ENCODE measurements around the gene GAS7. TPM values are rescaled to one million over a fixed set of nuclear protein-coding genes. Genes with fewer than 3 reads are reported as not detected.

GAS7 gene
- total RNA-seq, 1 experiment from 2014 or later, result 12.3 TPM

DNA sequence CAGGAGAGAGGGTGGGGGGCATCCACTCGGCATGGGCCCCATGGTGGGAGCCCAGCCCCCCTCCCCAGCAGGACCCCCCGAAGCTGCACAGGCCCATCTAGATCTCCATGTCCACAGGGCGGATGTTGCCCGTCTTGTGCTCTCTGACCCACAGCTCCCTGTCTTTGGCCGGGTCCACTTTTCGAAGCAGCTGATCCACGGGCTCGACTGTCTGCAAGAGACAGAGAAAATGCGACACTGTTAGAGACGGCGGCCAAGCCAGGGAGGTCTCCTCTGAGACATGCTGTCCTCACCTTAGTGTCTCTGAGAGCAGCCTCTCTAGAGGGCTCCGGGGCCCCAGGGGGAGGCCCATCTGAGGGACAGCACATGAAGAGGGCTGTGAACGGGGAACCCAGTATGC is 281.3 kb downstream of the GAS7 start (continued):
- TF ChIP-seq, protein P1, sequence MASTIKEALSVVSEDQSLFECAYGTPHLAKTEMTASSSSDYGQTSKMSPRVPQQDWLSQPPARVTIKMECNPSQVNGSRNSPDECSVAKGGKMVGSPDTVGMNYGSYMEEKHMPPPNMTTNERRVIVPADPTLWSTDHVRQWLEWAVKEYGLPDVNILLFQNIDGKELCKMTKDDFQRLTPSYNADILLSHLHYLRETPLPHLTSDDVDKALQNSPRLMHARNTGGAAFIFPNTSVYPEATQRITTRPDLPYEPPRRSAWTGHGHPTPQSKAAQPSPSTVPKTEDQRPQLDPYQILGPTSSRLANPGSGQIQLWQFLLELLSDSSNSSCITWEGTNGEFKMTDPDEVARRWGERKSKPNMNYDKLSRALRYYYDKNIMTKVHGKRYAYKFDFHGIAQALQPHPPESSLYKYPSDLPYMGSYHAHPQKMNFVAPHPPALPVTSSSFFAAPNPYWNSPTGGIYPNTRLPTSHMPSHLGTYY (CRISPR knock-in tag; IDR thresholded peaks at IDR 0.05), result no peak

DNA sequence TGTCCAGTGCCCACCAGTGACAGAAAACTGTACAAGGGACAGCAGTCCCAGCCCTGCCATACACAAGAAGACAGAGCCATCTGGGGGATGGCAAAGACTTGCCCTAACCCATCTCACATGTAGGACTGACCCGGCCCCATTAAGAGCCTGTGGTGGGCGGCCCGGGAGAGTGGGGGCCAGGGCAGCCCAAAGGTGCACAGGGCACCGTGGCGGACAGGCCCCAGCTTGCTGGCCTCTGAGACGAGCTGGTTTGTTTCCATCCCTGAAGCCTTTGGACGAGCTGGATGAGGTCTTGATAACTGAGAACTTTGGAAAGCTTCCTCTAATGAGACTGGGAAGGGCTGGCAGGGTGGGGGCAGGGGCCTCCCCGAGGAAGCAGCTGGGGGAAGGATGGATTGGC is 282.3 kb downstream of the GAS7 start:
- no peaks in the 10 kb centered on the region for H3K9me3 Mint-ChIP-seq
- H3K36me3 Mint-ChIP-seq, result no peaks in the 10 kb centered on the region
- DNase-seq (ENCODE audit: low spot score), result no peak
- POLR2A ChIA-PET, result no interaction called here
- no peak overlapping the region for H3K27ac Mint-ChIP-seq
- no peak for ATAC-seq
- TF ChIP-seq, protein P2, sequence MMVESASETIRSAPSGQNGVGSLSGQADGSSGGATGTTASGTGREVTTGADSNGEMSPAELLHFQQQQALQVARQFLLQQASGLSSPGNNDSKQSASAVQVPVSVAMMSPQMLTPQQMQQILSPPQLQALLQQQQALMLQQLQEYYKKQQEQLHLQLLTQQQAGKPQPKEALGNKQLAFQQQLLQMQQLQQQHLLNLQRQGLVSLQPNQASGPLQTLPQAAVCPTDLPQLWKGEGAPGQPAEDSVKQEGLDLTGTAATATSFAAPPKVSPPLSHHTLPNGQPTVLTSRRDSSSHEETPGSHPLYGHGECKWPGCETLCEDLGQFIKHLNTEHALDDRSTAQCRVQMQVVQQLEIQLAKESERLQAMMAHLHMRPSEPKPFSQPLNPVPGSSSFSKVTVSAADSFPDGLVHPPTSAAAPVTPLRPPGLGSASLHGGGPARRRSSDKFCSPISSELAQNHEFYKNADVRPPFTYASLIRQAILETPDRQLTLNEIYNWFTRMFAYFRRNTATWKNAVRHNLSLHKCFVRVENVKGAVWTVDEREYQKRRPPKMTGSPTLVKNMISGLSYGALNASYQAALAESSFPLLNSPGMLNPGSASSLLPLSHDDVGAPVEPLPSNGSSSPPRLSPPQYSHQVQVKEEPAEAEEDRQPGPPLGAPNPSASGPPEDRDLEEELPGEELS (CRISPR knock-in tag; IDR thresholded peaks at IDR 0.05), result no peak
- TF ChIP-seq RORB (CRISPR knock-in tag; IDR thresholded peaks at IDR 0.05) (no peak), NFE2L1 (CRISPR knock-in tag; IDR thresholded peaks at IDR 0.05) (no peak), FOXK1 (CRISPR knock-in tag; IDR thresholded peaks at IDR 0.05) (no peak), TEAD1 (CRISPR knock-in tag; IDR thresholded peaks at IDR 0.05) (no peak), GRHL2 (CRISPR knock-in tag; IDR thresholded peaks at IDR 0.05; ENCODE audit: insufficient replicate concordance, severe bottlenecking) (no peak), ZNF671 (CRISPR knock-in tag; IDR thresholded peaks at IDR 0.05) (no peak), TEAD4 (CRISPR knock-in tag; IDR thresholded peaks at IDR 0.05) (no peak), ZNF396 (CRISPR knock-in tag; IDR thresholded peaks at IDR 0.05; ENCODE audit: borderline replicate concordance) (no peak), TCF7 (CRISPR knock-in tag; IDR thresholded peaks at IDR 0.05; ENCODE audit: low read depth) (no peak), MYBL2 (CRISPR knock-in tag; IDR thresholded peaks at IDR 0.05) (no peak), EMX1 (CRISPR knock-in tag; IDR thresholded peaks at IDR 0.05) (no peak), ZNF317 (CRISPR knock-in tag; IDR thresholded peaks at IDR 0.05; ENCODE audit: borderline replicate concordance, low read depth) (no peak), ZNF138 (CRISPR knock-in tag; conservative IDR thresholded peaks at IDR 0.05) (no peak)
- TF ChIP-seq, protein P3, sequence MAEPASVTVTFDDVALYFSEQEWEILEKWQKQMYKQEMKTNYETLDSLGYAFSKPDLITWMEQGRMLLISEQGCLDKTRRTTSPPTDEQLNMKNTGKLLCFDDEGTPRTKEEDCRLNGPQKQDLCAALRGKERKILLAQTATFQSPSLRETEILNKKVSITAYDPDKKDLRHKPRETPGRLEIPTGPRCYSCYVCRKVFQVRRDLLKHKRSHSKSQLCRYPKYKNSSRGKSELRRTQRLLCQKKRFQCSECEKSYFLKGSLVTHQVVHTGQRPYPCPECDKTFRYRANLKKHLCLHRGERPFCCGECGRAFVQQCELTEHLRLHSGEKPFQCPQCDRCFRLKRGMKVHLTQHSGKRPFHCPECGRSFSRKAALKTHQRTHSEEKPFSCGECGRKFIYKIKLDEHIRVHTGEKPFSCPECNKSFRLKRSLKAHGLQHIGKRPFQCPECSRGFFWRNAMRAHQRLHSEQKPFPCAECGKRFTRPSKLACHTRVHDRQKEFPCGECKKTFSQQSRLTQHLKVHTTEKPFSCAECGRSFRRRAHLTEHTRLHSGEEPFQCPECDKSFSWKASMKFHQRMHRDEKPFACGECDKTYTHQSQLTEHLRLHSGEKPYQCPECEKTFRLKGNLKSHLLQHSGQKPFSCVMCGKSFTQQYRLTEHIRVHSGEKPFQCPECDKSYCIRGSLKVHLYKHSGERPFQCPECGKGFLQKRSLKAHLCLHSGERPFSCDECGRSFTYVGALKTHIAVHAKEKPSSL (CRISPR knock-in tag; conservative IDR thresholded peaks at IDR 0.05), result no peak
- TF ChIP-seq, protein P4, sequence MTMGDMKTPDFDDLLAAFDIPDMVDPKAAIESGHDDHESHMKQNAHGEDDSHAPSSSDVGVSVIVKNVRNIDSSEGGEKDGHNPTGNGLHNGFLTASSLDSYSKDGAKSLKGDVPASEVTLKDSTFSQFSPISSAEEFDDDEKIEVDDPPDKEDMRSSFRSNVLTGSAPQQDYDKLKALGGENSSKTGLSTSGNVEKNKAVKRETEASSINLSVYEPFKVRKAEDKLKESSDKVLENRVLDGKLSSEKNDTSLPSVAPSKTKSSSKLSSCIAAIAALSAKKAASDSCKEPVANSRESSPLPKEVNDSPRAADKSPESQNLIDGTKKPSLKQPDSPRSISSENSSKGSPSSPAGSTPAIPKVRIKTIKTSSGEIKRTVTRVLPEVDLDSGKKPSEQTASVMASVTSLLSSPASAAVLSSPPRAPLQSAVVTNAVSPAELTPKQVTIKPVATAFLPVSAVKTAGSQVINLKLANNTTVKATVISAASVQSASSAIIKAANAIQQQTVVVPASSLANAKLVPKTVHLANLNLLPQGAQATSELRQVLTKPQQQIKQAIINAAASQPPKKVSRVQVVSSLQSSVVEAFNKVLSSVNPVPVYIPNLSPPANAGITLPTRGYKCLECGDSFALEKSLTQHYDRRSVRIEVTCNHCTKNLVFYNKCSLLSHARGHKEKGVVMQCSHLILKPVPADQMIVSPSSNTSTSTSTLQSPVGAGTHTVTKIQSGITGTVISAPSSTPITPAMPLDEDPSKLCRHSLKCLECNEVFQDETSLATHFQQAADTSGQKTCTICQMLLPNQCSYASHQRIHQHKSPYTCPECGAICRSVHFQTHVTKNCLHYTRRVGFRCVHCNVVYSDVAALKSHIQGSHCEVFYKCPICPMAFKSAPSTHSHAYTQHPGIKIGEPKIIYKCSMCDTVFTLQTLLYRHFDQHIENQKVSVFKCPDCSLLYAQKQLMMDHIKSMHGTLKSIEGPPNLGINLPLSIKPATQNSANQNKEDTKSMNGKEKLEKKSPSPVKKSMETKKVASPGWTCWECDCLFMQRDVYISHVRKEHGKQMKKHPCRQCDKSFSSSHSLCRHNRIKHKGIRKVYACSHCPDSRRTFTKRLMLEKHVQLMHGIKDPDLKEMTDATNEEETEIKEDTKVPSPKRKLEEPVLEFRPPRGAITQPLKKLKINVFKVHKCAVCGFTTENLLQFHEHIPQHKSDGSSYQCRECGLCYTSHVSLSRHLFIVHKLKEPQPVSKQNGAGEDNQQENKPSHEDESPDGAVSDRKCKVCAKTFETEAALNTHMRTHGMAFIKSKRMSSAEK (CRISPR knock-in tag; IDR thresholded peaks at IDR 0.05; ENCODE audit: borderline replicate concordance), result no peak
- TF ChIP-seq, protein P5, sequence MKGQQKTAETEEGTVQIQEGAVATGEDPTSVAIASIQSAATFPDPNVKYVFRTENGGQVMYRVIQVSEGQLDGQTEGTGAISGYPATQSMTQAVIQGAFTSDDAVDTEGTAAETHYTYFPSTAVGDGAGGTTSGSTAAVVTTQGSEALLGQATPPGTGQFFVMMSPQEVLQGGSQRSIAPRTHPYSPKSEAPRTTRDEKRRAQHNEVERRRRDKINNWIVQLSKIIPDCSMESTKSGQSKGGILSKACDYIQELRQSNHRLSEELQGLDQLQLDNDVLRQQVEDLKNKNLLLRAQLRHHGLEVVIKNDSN (CRISPR knock-in tag; IDR thresholded peaks at IDR 0.05), result no peak
- TF ChIP-seq, protein P6, sequence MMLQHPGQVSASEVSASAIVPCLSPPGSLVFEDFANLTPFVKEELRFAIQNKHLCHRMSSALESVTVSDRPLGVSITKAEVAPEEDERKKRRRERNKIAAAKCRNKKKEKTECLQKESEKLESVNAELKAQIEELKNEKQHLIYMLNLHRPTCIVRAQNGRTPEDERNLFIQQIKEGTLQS (CRISPR knock-in tag; conservative IDR thresholded peaks at IDR 0.05), result no peak
- H3K27me3 Mint-ChIP-seq (ENCODE audit: low read depth), result no peaks in the 10 kb centered on the region
- no peaks in the 10 kb centered on the region for H3K4me1 Mint-ChIP-seq
- H3K4me3 Mint-ChIP-seq, result no peak overlapping the region
- CTCF ChIA-PET, result interaction anchor here (0.7 to 1.7 kb wide), 2 partner anchors 11 to 13 kb away, joined by 3 to 6 read pairs; partner anchors contain the start of gene RCVRN

Measured in WTC11 (cell line).